Measurements from ENCODE around the gene PCGF2.

DNA sequence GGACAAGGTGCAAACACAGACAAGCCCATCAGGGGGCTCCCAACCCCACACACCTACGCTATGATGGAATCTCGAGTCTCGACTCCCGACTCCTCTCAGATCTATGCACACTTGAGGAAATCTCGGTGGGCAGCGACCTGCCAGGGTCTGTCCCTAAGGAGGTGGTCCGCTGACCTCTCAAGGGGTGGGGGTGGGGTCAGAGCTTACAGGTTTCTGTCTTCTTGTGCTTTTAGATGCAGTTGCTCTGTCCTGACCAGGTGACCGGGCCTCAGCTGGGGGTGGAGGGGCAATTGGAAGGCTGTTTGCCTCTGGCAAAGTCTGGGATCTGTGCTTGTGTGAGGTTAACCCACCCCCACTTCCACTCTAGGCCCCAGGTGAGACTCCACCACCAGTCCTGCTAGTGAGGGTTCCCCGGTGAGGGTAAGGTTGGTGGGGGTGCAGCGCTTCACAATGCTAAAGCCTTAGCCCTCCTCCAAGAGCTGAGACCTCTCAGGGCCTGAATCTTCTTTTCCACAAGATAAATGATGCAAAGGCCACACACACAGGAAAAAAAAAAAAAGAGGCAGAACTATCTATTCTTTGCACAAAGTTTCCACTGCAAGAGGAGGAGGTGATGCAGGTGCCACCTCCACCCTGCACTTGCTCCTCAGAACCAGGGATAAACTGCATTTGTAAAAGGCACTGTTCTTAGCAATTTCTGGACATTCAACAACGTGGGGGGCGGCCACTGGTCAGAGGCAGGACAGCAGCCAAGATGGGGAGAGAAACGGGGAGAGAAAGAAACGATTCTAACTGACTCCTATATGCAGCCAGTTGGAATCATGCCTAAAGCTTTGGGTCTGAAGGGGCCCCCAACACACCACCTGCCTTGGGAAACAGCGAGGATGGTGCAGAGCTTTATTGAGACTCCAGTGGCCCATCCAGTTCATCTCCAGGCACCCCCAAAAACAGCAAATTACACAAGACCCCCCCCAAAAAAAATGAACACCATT is 13.9 kb downstream of the PCGF2 start:
- TF ChIP-seq POLR2AphosphoS5 (IDR thresholded peaks at IDR 0.05; ENCODE audit: low read depth, low read length) (no peak), TAF1 (IDR thresholded peaks at IDR 0.05; ENCODE audit: borderline replicate concordance, low read depth, low read length) (no peak), POLR2A (IDR thresholded peaks at IDR 0.05; ENCODE audit: low read depth, low read length) (no peak)
